SJCRH30 (cell line): Measurements from ENCODE around the gene PFKP. TPM values are rescaled to one million over a fixed set of nuclear protein-coding genes. Genes with fewer than 3 reads are reported as not detected.

Experiments used
- DNase-seq, 2 experiments: peaks; one replicate each; pipeline ENCODE4 v3.0.0-alpha.2; 2015 to 2020
- H3K27ac ChIP-seq: fragments of 250-450 bp; sonication (Bioruptor Pico); 2 replicates; pipeline ENCODE4 v1.5.1; 2020; ENCODE audit warnings: mild to moderate bottlenecking, moderate library complexity
- H3K27me3 ChIP-seq: fragments of 250-450 bp; sonication (Bioruptor Pico); 2 replicates; pipeline ENCODE4 v1.5.1; 2020; ENCODE audit warnings: mild to moderate bottlenecking, moderate library complexity
- H3K36me3 ChIP-seq: fragments of 250-450 bp; sonication (Bioruptor Pico); 2 replicates; pipeline ENCODE4 v1.5.1; 2020; ENCODE audit warnings: mild to moderate bottlenecking, moderate library complexity
- H3K4me1 ChIP-seq: fragments of 250-450 bp; sonication (Bioruptor Pico); 2 replicates; pipeline ENCODE4 v1.5.1; 2020; ENCODE audit warnings: mild to moderate bottlenecking, moderate library complexity
- H3K4me3 ChIP-seq: fragments of 250-450 bp; sonication (Bioruptor Pico); 2 replicates; pipeline ENCODE4 v1.5.1; 2020; ENCODE audit warnings: mild to moderate bottlenecking, moderate library complexity
- H3K9me3 ChIP-seq: fragments of 250-450 bp; sonication (Bioruptor Pico); replicated peaks from 2 replicates; pipeline ENCODE4 v1.5.1; 2020; ENCODE audit warnings: mild to moderate bottlenecking, moderate library complexity
- total RNA-seq: library from RNA; depleted of rRNA; stranded (reverse); fragments of >200 nt; shearing (Covaris generic); gene quantifications from 2 replicates; pipeline ENCODE4 v1.2.3, GENCODE V29; 2014

Gene PFKP
- total RNA-seq, 1 experiment from 2014 or later: 37.6 TPM

GRCh38 chr10:3122034-3122433 lies 54.7 kb downstream of the PFKP start:
- no peaks in the 10 kb centered on the region for H3K36me3 ChIP-seq

GRCh38 chr10:3122486-3123205 lies 55.3 kb downstream of the PFKP start:
- no peak for DNase-seq
- no peak overlapping the region for H3K4me3 ChIP-seq
- H3K4me1 ChIP-seq: 0 out of 2 replicates have a peak, but pooled peaks cover 8% of the 10 kb centered on the region
- H3K27ac ChIP-seq: no peak overlapping the region
- no peaks in the 10 kb centered on the region for H3K36me3 ChIP-seq
- no peaks in the 10 kb centered on the region for H3K27me3 ChIP-seq
- H3K9me3 ChIP-seq: no peaks in the 10 kb centered on the region

More at GRCh38 chr10:3122034-3122433, 54.7 kb downstream of the PFKP start:
- H3K4me3 ChIP-seq: no peak overlapping the region
- H3K27me3 ChIP-seq: no peaks in the 10 kb centered on the region
- DNase-seq: no peak
- H3K9me3 ChIP-seq: no peaks in the 10 kb centered on the region
- no peak overlapping the region for H3K27ac ChIP-seq
- H3K4me1 ChIP-seq: 0 out of 2 replicates have a peak, but pooled peaks cover 5% of the 10 kb centered on the region

GRCh38 chr10:3123571-3124411 lies 56.4 kb downstream of the PFKP start:
- Histone ChIP-seq H3K27ac (no peak overlapping the region), H3K4me1 (0 out of 2 replicates have a peak, but pooled peaks cover 8% of the 10 kb centered on the region), H3K27me3 (no peaks in the 10 kb centered on the region), H3K36me3 (no peaks in the 10 kb centered on the region), H3K9me3 (no peaks in the 10 kb centered on the region), H3K4me3 (no peak overlapping the region)
- DNase-seq: no peak

- no peak for DNase-seq
- H3K4me1 ChIP-seq: 0 out of 2 replicates have a peak, but pooled peaks cover 8% of the 10 kb centered on the region
- no peaks in the 10 kb centered on the region for H3K36me3 ChIP-seq
- H3K4me3 ChIP-seq: no peak overlapping the region
- no peak overlapping the region for H3K27ac ChIP-seq
- no peaks in the 10 kb centered on the region for H3K9me3 ChIP-seq
- H3K27me3 ChIP-seq: no peaks in the 10 kb centered on the region
Observed at GRCh38 chr10:3124412-3125175, 57.2 kb downstream of the PFKP start.

GRCh38 chr10:3125527-3126170 lies 58.3 kb downstream of the PFKP start:
- Histone ChIP-seq H3K27ac (peak overlapping the region; percentile 63; the same call in 1 of the 2 replicates), H3K4me1 (0 out of 2 replicates have a peak, but pooled peaks cover 8% of the 10 kb centered on the region), H3K27me3 (no peaks in the 10 kb centered on the region), H3K36me3 (no peaks in the 10 kb centered on the region), H3K4me3 (no peak overlapping the region), H3K9me3 (no peaks in the 10 kb centered on the region)
- DNase-seq: no peak

GRCh38 chr10:3126249-3126648 lies 58.9 kb downstream of the PFKP start:
- Histone ChIP-seq H3K4me1 (0 out of 2 replicates have a peak, but pooled peaks cover 8% of the 10 kb centered on the region), H3K36me3 (no peaks in the 10 kb centered on the region), H3K27me3 (no peaks in the 10 kb centered on the region), H3K9me3 (no peaks in the 10 kb centered on the region), H3K27ac (peak overlapping the region; percentile 63), H3K4me3 (no peak overlapping the region)
- peak in 1 of 2 experiments; percentile 8 for DNase-seq

- H3K4me3 ChIP-seq: peak overlapping the region; percentile 9
- no peaks in the 10 kb centered on the region for H3K9me3 ChIP-seq
- H3K27ac ChIP-seq: peak overlapping the region; percentile 63
- DNase-seq: peak; percentile 68 to 71
- no peaks in the 10 kb centered on the region for H3K27me3 ChIP-seq
- no peaks in the 10 kb centered on the region for H3K36me3 ChIP-seq
- H3K4me1 ChIP-seq: 0 out of 2 replicates have a peak, but pooled peaks cover 8% of the 10 kb centered on the region
Observed at GRCh38 chr10:3126741-3127346, 59.5 kb downstream of the PFKP start.

GRCh38 chr10:3127921-3128320 lies 60.6 kb downstream of the PFKP start:
- DNase-seq: no peak
- Histone ChIP-seq H3K27me3 (no peaks in the 10 kb centered on the region), H3K4me3 (no peak overlapping the region), H3K9me3 (no peaks in the 10 kb centered on the region), H3K36me3 (no peaks in the 10 kb centered on the region), H3K4me1 (0 out of 2 replicates have a peak, but pooled peaks cover 8% of the 10 kb centered on the region), H3K27ac (no peak overlapping the region)

- H3K9me3 ChIP-seq: no peaks in the 10 kb centered on the region
Observed at GRCh38 chr10:3128379-3129130, 61.2 kb downstream of the PFKP start.

GRCh38 chr10:3129581-3130340 lies 62.4 kb downstream of the PFKP start:
- Histone ChIP-seq H3K36me3 (0 out of 2 replicates have a peak, but pooled peaks cover 4% of the 10 kb centered on the region), H3K9me3 (no peaks in the 10 kb centered on the region), H3K27ac (no peak overlapping the region), H3K27me3 (no peaks in the 10 kb centered on the region), H3K4me1 (0 out of 2 replicates have a peak, but pooled peaks cover 8% of the 10 kb centered on the region), H3K4me3 (no peak overlapping the region)
- DNase-seq: no peak

More at GRCh38 chr10:3128379-3129130, 61.2 kb downstream of the PFKP start:
- no peak overlapping the region for H3K27ac ChIP-seq
- DNase-seq: no peak
- H3K27me3 ChIP-seq: no peaks in the 10 kb centered on the region
- no peaks in the 10 kb centered on the region for H3K36me3 ChIP-seq
- H3K4me3 ChIP-seq: no peak overlapping the region
- 0 out of 2 replicates have a peak, but pooled peaks cover 8% of the 10 kb centered on the region for H3K4me1 ChIP-seq

DNA sequence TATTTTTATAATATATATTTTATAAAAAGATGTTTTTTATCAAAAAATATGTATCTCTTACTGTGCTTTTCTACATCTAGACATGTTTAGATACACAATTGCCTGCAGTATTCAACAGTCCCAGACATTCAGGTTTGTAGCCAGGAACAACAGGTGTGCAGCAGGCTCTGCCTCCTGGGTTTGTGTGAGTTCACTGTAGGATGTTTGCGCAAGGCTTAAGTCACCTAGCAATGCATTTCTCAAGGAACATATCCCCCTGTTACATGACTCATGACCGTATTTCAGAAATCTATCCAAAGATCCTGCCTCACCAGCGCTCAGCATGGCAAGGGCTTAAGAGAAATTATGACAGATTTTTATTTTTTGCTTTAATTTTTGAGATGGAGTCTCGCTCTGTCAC lies 63.8 kb downstream of the PFKP start:
- Histone ChIP-seq H3K27me3 (no peaks in the 10 kb centered on the region), H3K4me3 (no peak overlapping the region), H3K27ac (no peak overlapping the region), H3K9me3 (no peaks in the 10 kb centered on the region), H3K4me1 (0 out of 2 replicates have a peak, but pooled peaks cover 4% of the 10 kb centered on the region), H3K36me3 (peaks cover 7% of the 10 kb centered on the region)
- peak in 1 of 2 experiments; percentile 3 for DNase-seq
